Prostate gland (tissue), 2 donors: ENCODE data around the gene CABP4.
"Not testable (repeated sequence)": the region's sequence is repeated elsewhere in the genome, so short reads cannot be mapped to it uniquely, and the experiment has no call there.

ENCODE experiments used
- POLR2A ChIP-seq: fragments of 450-650 bp; IDR thresholded peaks from one replicate; pipeline ENCODE4 v1.6.1; 2016; ENCODE audit warnings: antibody characterized with exemption, mild to moderate bottlenecking
- POLR2AphosphoS5 ChIP-seq: sonication (generic); formaldehyde crosslinking; IDR thresholded peaks from one replicate; pipeline ENCODE4 v1.6.1; 2017; ENCODE audit warnings: antibody characterized with exemption
- TF ChIP-seq, protein P1 (sequence below), 4 experiments: fragments of 200-600 bp in 2 of 4; fragments of 450-650 bp in 2 of 4; sonication (generic) in 2 of 4; IDR thresholded peaks; 1 replicate in 3 of 4; 2 replicates in 1 of 4; pipeline ENCODE4 v1.5.1; 2016 to 2019; ENCODE audit warnings: antibody characterized with exemption in 4 of 4, mild to moderate bottlenecking in 2 of 4, moderate library complexity in 2 of 4

DNA sequence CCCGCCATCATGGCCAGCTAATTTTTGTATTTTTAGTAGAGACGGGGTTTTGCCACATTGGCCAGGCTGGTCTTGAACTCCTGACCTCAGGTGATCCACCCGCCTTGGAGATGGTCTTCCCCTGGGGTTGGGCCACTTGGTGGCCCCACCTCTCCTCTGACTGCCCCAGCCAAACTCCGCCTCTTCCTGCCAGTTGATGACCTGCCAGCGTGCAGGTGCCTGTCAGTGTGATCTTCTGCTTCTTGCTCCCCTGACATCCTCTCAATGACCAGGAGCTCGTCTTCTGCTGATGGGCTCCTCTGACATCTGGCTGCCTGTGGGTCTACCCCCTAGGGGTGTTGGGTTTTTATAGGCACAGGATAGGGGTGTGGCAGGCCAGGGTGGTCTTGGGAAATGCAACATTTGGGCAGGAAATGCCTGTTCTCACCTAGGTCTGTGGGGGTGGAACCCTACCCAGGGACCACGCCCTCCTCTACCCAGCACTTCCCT is 30.8 kb downstream of the CABP4 start:
- not testable (repeated sequence) for TF ChIP-seq POLR2A, POLR2AphosphoS5
- TF ChIP-seq, protein P1, sequence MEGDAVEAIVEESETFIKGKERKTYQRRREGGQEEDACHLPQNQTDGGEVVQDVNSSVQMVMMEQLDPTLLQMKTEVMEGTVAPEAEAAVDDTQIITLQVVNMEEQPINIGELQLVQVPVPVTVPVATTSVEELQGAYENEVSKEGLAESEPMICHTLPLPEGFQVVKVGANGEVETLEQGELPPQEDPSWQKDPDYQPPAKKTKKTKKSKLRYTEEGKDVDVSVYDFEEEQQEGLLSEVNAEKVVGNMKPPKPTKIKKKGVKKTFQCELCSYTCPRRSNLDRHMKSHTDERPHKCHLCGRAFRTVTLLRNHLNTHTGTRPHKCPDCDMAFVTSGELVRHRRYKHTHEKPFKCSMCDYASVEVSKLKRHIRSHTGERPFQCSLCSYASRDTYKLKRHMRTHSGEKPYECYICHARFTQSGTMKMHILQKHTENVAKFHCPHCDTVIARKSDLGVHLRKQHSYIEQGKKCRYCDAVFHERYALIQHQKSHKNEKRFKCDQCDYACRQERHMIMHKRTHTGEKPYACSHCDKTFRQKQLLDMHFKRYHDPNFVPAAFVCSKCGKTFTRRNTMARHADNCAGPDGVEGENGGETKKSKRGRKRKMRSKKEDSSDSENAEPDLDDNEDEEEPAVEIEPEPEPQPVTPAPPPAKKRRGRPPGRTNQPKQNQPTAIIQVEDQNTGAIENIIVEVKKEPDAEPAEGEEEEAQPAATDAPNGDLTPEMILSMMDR (IDR thresholded peaks at IDR 0.05), result not testable (repeated sequence)
